Stimulated activated naive CD4-positive, alpha-beta T cell treated with Interleukin-2 at 50 U/mL for 16 hours (primary cell): ENCODE measurements around the gene ACSL6.

ENCODE experiments used
- DNase-seq: peaks from one replicate; lab custom pipeline; 2025; lab: John Stamatoyannopoulos, UW

ACSL6 gene

GRCh38 chr5:132046880-132047299 lies 35.4 kb upstream of the ACSL6 start:
- no peak for DNase-seq

- no peak for DNase-seq
Observed at GRCh38 chr5:132044207-132044606, 32.7 kb upstream of the ACSL6 start.

DNA sequence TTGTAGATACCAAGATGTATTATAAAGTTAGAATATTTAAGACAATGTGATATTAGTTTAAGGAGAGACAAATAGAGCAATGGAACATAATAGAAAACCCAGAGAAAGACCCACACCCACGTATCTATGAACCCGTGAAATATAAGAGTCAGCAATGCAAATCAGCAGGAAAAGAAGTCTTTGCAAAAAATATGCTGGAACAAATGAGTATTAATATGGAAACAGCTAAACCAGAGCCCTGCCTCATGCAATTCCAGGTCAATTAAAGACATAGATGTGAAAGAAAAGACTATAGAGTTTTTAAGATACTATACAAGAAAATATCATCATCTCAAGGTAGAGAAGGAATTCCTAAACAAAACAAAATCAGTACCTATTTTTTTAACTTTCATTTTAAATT lies 25.9 kb upstream of the ACSL6 start:
- no peak for DNase-seq

DNA sequence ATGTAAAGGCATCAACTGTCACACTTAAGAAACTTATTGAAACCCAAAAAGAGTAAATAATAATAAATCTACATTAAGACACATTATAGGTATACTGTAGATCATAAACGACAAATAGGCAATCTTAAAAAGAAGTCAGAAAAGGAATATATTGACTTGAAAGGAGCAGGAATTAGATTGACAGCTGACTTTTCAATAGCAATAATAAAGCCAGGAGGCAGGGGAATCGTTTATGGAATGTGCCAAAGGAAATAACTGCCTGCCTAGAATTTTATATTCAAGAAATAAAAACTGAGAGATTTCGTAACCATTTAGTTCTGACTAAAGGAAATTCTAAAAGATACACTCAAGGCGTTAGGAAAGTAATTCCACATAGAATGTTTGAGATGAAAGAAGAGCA lies 21.7 kb upstream of the ACSL6 start:
- DNase-seq, result no peak

DNA sequence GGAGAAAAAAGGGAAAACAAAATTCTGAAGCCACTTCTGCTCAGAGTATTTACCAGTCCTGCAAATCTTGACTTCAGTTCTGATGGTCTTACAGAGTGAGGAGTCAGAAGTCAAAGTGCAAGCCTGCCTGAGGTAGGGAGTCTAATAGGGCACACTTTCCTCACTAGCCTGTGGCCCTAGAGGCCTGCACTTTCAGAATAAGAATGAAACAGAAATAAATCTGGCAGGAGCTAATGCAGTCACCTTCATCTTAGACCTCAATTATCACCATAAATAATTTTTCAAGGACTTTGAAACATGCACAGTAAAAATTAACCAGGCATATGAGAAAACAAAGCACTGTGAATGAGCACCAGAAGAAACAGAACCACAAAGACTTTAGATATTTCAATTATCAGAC lies 20.7 kb upstream of the ACSL6 start:
- DNase-seq, result no peak

DNA sequence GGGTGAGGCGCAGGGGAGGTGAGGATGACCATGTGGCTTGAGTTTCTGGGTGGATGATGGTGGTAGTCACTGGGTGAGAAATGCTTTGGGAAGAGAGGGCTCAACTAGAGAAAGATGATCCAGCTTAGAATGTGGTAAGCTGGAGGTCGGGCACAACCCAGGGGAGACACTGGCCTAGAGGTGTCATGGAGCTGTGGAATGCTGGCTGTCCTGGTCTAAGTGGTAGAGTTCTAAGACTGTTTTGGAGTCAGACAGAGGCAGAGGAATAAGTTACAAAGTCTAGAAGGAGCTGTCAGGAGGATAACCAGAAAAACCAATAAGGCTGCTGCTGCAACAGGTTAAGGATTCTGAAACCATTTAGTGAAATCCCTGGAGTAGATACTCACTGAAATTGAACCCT lies 19.2 kb upstream of the ACSL6 start:
- no peak for DNase-seq

DNA sequence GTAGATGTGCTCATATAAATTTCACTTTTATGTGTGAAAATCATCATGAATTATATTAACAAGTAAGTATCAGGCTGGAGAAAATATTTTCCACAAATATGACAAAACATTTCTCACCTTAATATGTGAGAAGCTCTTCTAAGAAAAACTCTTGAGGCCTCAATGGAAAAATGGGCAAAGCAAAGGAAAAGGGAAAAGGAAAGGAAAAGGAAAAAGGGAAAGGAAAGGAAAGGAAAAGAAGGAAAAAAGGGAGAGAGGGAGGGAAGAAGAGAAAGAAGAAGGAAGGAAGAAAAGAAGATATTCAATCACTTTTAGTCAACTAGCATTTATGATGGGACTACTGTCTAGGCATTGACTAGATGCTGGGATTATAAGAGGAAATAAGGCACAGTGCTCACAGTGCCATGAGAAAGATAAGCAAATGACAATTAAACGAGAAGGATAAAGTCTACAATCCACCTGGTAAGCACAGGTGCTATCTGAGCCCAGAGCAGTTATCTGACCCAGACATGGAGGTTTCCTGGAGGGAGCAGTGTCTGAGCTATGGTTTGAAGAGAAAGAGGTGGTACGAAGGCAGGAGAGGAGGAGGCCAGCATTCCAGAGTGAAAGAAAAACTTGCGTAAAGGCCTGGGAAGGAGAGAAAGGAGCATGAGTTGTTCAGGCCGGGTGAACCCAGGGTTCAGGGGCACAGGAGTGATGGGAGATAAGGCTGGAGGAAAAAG lies 18.3 kb upstream of the ACSL6 start:
- DNase-seq, result no peak

DNA sequence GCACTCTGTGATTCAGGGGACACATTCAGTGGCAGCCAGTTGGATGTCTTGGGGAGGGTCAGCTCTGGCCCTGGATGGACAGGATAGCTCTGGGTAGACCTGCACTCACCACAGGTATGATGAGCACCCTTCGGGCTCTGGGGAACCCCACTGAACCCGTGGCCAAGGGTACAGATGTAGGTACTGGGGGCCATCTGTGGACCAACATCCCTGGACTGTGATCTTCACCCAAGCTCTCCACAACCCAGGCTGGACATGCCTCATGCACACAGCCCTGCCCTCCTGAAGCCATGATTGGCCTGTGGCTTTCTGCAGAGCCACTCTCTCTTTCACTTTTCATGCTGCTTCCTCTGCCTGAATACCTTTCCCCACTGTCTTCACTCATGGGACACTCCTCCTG lies 15.6 kb upstream of the ACSL6 start:
- no peak for DNase-seq

GRCh38 chr5:132026516-132027008 lies 15.1 kb upstream of the ACSL6 start:
- DNase-seq, result peak; percentile 28

- DNase-seq, result no peak
Observed at GRCh38 chr5:132025403-132025971, 14.0 kb upstream of the ACSL6 start.

- DNase-seq, result no peak
Observed at GRCh38 chr5:132024789-132025402, 13.4 kb upstream of the ACSL6 start.

DNA sequence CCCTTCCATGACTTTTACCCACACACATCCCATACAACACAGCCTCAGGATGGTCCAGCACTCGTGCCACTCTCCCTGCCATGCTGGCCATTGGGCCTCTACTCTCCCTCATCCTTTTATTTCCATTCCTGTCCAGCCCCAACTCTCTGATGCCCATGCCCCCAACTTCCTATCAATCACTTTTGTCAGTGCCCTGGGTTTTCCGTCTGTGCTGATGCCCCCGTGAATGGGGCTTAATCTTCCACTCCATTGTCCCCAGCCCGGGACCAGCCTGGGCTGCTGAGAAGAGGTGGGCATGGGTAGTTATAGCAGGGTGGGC lies 12.6 kb upstream of the ACSL6 start:
- no peak for DNase-seq

- no peak for DNase-seq
Observed at GRCh38 chr5:132023258-132024116, 12.0 kb upstream of the ACSL6 start.

DNA sequence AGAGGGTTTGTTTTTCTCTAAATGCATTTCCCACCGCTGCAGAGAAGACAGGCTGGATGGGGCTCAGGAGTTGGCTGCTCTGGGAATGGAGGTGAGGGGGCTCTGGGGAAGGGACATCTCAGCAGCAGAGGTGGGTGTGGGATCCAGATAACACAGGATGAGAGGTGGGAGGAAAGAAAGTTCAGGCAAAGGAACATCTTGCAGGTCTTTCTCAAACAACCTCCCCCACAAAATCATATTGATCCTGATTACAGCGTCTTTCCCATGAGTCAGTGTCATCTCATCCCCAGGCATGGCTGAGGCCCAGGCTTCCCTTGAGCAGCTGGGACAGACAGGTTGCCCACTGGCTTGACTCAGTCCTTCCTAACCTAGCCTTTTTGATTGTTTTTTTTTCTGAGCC lies 11.3 kb upstream of the ACSL6 start:
- no peak for DNase-seq

GRCh38 chr5:132021654-132022053 lies 10.2 kb upstream of the ACSL6 start:
- no peak for DNase-seq

DNA sequence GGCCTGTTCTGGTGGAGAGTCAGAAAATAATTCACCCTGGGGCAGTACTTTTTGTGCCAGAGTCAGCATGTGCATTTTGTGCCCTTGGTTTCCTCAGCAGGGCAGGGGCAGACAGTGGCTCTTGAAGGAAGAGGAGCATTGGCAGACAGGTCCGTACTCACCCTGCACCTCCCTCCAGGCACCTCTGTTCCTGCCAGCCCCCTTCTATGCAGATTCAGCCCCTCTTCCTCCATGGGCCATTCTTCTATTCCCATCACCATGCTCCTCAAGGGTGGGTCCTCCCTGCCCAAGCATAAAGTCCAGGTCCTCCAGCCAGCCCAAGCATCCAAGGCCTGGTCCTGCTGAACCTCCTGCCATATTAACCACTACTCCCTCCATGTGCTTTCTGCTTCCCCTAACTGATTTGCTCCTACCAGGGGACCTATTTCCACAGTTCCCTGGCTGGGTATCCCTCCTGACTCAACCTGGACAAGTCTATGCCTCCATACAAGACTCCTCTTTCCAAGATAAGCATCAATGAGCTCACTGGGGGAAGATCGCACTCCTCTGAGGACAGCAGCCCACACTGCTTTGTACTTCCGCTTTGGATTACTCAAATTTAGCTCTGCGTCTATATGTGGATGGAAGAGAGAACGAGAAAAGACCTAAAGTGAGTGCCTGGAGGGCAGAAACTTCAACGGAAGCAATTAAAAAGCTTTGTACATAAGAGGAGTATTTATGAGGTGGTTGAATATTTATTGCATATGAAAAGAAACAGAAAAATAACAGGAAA lies 9.3 kb upstream of the ACSL6 start:
- no peak for DNase-seq

DNA sequence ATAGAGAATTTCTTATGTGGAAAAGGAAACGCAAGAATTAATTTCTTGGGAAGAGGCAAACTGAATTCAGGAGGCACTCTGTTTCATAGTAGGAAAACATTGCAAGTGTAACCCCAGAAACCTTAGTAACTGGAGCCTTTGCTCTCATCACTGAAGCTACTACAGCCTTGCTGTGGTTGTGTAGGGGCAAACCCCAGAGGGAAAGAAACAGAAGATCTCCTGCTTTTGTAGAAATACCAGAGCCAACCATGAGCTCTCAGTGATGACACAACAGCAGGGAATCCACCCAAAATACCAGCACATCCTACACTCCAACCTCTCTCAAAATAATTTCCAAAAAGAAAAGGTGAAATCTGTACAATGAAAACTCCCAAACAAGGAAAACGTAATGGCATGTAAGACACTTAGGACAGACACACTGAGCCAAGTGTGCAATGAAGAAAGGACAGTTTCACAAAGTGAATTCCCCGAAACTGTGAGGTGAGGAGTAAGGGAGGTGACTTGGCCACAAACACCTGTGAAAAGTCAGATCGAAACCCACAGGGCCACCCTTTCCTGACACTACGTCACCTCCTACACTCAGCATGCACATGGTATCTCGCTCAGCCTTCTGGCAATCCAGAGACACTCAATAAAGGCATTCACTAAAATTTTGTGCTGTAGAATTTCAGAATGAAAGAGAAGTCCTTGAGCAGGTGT lies 8.5 kb upstream of the ACSL6 start:
- DNase-seq, result peak; percentile 76

DNA sequence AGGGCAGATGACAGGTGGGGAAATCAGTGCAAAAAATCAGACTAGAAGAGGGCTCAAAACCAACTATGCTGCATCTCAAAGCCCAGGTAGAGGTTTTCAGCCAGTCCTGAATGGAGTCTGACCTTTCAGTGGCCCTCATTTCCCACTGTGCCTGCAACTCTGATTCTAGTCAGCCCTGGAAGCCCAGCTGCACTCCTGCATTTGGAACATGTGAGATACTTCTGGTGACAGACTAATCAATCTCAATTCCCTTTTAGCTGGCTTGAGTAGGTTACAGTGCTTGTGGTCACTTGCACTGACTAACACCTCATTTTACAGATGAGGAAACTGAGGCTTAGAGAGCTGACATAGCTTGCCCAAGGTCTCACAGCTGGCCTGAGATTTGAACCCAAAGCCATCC lies 7.9 kb upstream of the ACSL6 start:
- no peak for DNase-seq

GRCh38 chr5:132017738-132018625 lies 6.5 kb upstream of the ACSL6 start:
- no peak for DNase-seq

- no peak for DNase-seq
Observed at GRCh38 chr5:132017316-132017715, 5.9 kb upstream of the ACSL6 start.
